HepG2 (cell line): ENCODE measurements around the gene KIF22. TPM values are rescaled to one million over a fixed set of nuclear protein-coding genes. Genes with fewer than 3 reads are reported as not detected.
A peak's percentile ranks its signal among the peaks of the same experiment; 100 is the strongest.

Experiments
- FOXP1 ChIP-seq, 2 experiments: fragments of 450-650 bp in 1 of 2; IDR thresholded peaks; 2 replicates each; pipeline ENCODE4 v1.6.1; 2017 to 2018; ENCODE audit warnings: antibody characterized with exemption in 1 of 2
- HCFC1 ChIP-seq: fragments of 150-350 bp; IDR thresholded peaks from 2 replicates; pipeline ENCODE4 v1.6.1; 2014; ENCODE audit warnings: low read depth, low read length
- NFIB ChIP-seq: sonication (generic); formaldehyde crosslinking; IDR thresholded peaks from 2 replicates; pipeline ENCODE4 v1.9.0; 2021; ENCODE audit warnings: missing genetic modification reagents, mild to moderate bottlenecking, borderline replicate concordance
- SIX4 ChIP-seq: sonication (generic); formaldehyde crosslinking; IDR thresholded peaks from 2 replicates; pipeline ENCODE4 v1.4.0; 2020; ENCODE audit warnings: missing genetic modification reagents
- ZBTB3 ChIP-seq: sonication (generic); formaldehyde crosslinking; IDR thresholded peaks from 2 replicates; pipeline ENCODE4 v1.4.0; 2020; ENCODE audit warnings: low read depth, mild to moderate bottlenecking, moderate library complexity, missing genetic modification reagents, borderline replicate concordance
- ZNF232 ChIP-seq: sonication (generic); formaldehyde crosslinking; IDR thresholded peaks from 2 replicates; pipeline ENCODE4 v1.4.0; 2020; ENCODE audit warnings: missing genetic modification reagents, borderline replicate concordance
- ZNF274 ChIP-seq: sonication (generic); formaldehyde crosslinking; IDR thresholded peaks from 2 replicates; pipeline ENCODE4 v1.5.1; 2020; ENCODE audit warnings: mild to moderate bottlenecking, missing genetic modification reagents
- ZNF3 ChIP-seq: IDR thresholded peaks from 2 replicates; pipeline ENCODE4 v1.7.0; 2017; ENCODE audit warnings: inconsistent platforms
- ZNF720 ChIP-seq: sonication (generic); formaldehyde crosslinking; IDR thresholded peaks from 2 replicates; pipeline ENCODE4 v1.4.0; 2020; ENCODE audit warnings: missing genetic modification reagents
- ZNF883 ChIP-seq: sonication (generic); formaldehyde crosslinking; IDR thresholded peaks from 2 replicates; pipeline ENCODE4 v1.5.1; 2020; ENCODE audit warnings: mild to moderate bottlenecking, missing genetic modification reagents; ENCODE audit errors: not compliant biosample characterization
- polyA plus RNA-seq, 8 experiments: library from polyadenylated mRNA; depleted of rRNA in 3 of 8; stranded (reverse) in 7 of 8; unstranded in 1 of 8; fragments of >200 nt; fragmentation: Illumina TruSeq in 4 of 8; extraction: Trizol in 4 of 8; gene quantifications; 2 replicates each; pipeline versions ENCODE4 v1.2.1 to v1.2.3, GENCODE V29; 2011 to 2016; ENCODE audit warnings: low read depth in 4 of 8, missing spikeins in 1 of 8, mixed read lengths in 1 of 8; ENCODE audit not compliant: insufficient read depth in 1 of 8
- total RNA-seq, 5 experiments: library from RNA; depleted of rRNA; stranded (reverse); fragments of >200 nt; fragmentation: Illumina TruSeq; extraction: Trizol; gene quantifications; 2 replicates each; pipeline ENCODE4 v1.2.3, GENCODE V29; 2016; ENCODE audit warnings: low read depth in 1 of 5
- TF ChIP-seq, protein P1 (sequence below): sonication (generic); formaldehyde crosslinking; IDR thresholded peaks from 2 replicates; pipeline ENCODE4 v1.4.0; 2020; ENCODE audit warnings: missing genetic modification reagents, borderline replicate concordance
- TF ChIP-seq, protein P2 (sequence below): fragments of 450-650 bp; IDR thresholded peaks from 2 replicates; pipeline ENCODE4 v1.6.1; 2017
- TF ChIP-seq, protein P3 (sequence below): sonication (generic); formaldehyde crosslinking; IDR thresholded peaks from 2 replicates; pipeline ENCODE4 v1.5.0; 2020; ENCODE audit warnings: mild to moderate bottlenecking, missing genetic modification reagents
- TF ChIP-seq, protein P4 (sequence below): sonication (generic); formaldehyde crosslinking; IDR thresholded peaks from 2 replicates; pipeline ENCODE4 v1.4.0; 2020; ENCODE audit warnings: missing genetic modification reagents
- TF ChIP-seq, protein P5 (sequence below): sonication (generic); formaldehyde crosslinking; IDR thresholded peaks from 2 replicates; pipeline ENCODE4 v1.5.0; 2020; ENCODE audit warnings: missing genetic modification reagents, mild to moderate bottlenecking, borderline replicate concordance

KIF22 gene
- total and polyA plus RNA-seq, 2 of the 13 experiments (the other 11 are each of a cell fraction or from before 2014, with no cell fraction given): 95.8 to 118 TPM

DNA sequence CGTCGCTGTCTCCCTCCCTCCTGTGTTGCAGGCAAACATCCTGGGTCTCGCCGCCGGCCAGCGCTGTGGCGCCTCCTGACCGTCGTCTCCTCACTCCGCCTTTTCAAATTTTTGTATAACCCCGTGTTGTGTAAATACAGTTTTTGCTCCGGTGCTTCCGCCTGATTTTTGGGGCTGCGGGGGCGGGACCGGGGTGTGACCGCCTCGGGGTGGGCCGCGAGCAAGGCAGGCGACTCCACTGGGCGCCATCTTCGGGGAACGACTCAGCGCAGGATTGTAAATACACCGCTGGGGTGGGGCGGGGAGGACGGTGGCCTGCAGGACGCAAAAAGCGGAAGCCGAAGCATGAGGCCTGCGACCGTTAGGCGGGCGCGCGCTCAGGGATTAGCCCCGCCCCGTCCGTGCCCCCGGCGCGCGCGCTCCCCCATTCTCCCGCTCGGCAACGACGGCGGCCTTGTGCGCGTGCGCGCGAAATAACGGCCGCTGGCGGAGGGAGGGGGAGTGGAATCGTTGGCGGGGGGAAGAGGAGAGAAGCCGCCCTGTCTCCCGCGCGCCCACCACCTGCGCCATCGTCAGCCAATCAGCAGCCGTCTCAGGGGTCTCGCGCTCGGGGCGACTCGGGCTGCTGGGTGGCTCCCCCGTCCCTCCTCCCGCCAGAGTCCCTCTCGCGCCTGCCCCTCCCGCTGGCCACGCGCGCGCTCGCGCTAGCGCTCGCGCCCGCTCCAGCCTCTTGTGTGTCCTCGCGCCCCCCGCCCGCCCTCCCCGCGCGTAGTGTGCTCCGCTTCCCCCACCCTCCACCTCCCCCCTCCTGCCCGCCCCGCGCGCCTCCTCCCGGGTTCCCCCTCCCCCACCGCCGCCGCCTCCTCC, 14.9 kb downstream of the KIF22 start (continued):
- no peak for TF ChIP-seq NFIB (CRISPR knock-in tag)
- TF ChIP-seq HCFC1: peak; percentile 73
- no peak for TF ChIP-seq ZNF720 (CRISPR knock-in tag)
- TF ChIP-seq ZNF232 (CRISPR knock-in tag): peak; percentile 97
- peak; percentile 52; the same call in 1 of the 2 replicates for TF ChIP-seq ZNF3 (CRISPR knock-in tag)
- TF ChIP-seq, protein P1, sequence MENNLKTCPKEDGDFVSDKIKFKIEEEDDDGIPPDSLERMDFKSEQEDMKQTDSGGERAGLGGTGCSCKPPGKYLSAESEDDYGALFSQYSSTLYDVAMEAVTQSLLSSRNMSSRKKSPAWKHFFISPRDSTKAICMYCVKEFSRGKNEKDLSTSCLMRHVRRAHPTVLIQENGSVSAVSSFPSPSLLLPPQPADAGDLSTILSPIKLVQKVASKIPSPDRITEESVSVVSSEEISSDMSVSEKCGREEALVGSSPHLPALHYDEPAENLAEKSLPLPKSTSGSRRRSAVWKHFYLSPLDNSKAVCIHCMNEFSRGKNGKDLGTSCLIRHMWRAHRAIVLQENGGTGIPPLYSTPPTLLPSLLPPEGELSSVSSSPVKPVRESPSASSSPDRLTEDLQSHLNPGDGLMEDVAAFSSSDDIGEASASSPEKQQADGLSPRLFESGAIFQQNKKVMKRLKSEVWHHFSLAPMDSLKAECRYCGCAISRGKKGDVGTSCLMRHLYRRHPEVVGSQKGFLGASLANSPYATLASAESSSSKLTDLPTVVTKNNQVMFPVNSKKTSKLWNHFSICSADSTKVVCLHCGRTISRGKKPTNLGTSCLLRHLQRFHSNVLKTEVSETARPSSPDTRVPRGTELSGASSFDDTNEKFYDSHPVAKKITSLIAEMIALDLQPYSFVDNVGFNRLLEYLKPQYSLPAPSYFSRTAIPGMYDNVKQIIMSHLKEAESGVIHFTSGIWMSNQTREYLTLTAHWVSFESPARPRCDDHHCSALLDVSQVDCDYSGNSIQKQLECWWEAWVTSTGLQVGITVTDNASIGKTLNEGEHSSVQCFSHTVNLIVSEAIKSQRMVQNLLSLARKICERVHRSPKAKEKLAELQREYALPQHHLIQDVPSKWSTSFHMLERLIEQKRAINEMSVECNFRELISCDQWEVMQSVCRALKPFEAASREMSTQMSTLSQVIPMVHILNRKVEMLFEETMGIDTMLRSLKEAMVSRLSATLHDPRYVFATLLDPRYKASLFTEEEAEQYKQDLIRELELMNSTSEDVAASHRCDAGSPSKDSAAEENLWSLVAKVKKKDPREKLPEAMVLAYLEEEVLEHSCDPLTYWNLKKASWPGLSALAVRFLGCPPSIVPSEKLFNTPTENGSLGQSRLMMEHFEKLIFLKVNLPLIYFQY (CRISPR knock-in tag): peak; percentile 79; the same call in 1 of the 2 replicates
- TF ChIP-seq, protein P2, sequence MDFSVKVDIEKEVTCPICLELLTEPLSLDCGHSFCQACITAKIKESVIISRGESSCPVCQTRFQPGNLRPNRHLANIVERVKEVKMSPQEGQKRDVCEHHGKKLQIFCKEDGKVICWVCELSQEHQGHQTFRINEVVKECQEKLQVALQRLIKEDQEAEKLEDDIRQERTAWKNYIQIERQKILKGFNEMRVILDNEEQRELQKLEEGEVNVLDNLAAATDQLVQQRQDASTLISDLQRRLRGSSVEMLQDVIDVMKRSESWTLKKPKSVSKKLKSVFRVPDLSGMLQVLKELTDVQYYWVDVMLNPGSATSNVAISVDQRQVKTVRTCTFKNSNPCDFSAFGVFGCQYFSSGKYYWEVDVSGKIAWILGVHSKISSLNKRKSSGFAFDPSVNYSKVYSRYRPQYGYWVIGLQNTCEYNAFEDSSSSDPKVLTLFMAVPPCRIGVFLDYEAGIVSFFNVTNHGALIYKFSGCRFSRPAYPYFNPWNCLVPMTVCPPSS: no peak
- TF ChIP-seq ZNF883: peak; percentile 98
- TF ChIP-seq, protein P3, sequence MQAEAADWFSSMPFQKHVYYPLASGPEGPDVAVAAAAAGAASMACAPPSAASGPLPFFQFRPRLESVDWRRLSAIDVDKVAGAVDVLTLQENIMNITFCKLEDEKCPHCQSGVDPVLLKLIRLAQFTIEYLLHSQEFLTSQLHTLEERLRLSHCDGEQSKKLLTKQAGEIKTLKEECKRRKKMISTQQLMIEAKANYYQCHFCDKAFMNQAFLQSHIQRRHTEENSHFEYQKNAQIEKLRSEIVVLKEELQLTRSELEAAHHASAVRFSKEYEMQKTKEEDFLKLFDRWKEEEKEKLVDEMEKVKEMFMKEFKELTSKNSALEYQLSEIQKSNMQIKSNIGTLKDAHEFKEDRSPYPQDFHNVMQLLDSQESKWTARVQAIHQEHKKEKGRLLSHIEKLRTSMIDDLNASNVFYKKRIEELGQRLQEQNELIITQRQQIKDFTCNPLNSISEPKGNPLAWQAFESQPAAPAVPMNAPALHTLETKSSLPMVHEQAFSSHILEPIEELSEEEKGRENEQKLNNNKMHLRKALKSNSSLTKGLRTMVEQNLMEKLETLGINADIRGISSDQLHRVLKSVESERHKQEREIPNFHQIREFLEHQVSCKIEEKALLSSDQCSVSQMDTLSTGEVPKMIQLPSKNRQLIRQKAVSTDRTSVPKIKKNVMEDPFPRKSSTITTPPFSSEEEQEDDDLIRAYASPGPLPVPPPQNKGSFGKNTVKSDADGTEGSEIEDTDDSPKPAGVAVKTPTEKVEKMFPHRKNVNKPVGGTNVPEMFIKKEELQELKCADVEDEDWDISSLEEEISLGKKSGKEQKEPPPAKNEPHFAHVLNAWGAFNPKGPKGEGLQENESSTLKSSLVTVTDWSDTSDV (CRISPR knock-in tag): peak; percentile 90
- no peak for TF ChIP-seq FOXP1 (IDR thresholded peaks at IDR 0.05)
- TF ChIP-seq FOXP1 (CRISPR knock-in tag; IDR thresholded peaks at IDR 0.05): peak; percentile 68
- TF ChIP-seq SIX4: peak; percentile 86
- TF ChIP-seq ZBTB3 (CRISPR knock-in tag): peak; percentile 59; the same call in 1 of the 2 replicates
- TF ChIP-seq, protein P4, sequence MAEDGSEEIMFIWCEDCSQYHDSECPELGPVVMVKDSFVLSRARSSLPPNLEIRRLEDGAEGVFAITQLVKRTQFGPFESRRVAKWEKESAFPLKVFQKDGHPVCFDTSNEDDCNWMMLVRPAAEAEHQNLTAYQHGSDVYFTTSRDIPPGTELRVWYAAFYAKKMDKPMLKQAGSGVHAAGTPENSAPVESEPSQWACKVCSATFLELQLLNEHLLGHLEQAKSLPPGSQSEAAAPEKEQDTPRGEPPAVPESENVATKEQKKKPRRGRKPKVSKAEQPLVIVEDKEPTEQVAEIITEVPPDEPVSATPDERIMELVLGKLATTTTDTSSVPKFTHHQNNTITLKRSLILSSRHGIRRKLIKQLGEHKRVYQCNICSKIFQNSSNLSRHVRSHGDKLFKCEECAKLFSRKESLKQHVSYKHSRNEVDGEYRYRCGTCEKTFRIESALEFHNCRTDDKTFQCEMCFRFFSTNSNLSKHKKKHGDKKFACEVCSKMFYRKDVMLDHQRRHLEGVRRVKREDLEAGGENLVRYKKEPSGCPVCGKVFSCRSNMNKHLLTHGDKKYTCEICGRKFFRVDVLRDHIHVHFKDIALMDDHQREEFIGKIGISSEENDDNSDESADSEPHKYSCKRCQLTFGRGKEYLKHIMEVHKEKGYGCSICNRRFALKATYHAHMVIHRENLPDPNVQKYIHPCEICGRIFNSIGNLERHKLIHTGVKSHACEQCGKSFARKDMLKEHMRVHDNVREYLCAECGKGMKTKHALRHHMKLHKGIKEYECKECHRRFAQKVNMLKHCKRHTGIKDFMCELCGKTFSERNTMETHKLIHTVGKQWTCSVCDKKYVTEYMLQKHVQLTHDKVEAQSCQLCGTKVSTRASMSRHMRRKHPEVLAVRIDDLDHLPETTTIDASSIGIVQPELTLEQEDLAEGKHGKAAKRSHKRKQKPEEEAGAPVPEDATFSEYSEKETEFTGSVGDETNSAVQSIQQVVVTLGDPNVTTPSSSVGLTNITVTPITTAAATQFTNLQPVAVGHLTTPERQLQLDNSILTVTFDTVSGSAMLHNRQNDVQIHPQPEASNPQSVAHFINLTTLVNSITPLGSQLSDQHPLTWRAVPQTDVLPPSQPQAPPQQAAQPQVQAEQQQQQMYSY (CRISPR knock-in tag): no peak
- TF ChIP-seq ZNF274 (CRISPR knock-in tag): peak; percentile 56; the same call in 1 of the 2 replicates
- TF ChIP-seq, protein P5, sequence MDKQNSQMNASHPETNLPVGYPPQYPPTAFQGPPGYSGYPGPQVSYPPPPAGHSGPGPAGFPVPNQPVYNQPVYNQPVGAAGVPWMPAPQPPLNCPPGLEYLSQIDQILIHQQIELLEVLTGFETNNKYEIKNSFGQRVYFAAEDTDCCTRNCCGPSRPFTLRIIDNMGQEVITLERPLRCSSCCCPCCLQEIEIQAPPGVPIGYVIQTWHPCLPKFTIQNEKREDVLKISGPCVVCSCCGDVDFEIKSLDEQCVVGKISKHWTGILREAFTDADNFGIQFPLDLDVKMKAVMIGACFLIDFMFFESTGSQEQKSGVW (CRISPR knock-in tag): no peak
